CD4-positive, alpha-beta T cell (primary cell): ENCODE results near the gene OVAAL. TPM values are rescaled to one million over a fixed set of nuclear protein-coding genes. Genes with fewer than 3 reads are reported as not detected.

Experiments used
- ATAC-seq: fragments of 200-7000 bp; cut with Tn5 transposase; one replicate; pipeline ENCODE4 v1.10.0; 2022; ENCODE audit warnings: mild to moderate bottlenecking; ENCODE audit not compliant: poor library complexity
- CTCF ChIA-PET: fragments of 350-600 bp; sonication (Branson Sonifier 250); formaldehyde crosslinking; loops from one replicate; lab custom pipeline; 2021; ENCODE audit warnings: antibody characterized with exemption, inconsistent platforms; lab: Charles Lee
- POLR2A ChIA-PET: fragments of 350-600 bp; sonication (Branson Sonifier 250); formaldehyde crosslinking; loops from one replicate; lab custom pipeline; 2021; ENCODE audit warnings: antibody characterized with exemption, inconsistent platforms; lab: Charles Lee
- DNase-seq, 14 experiments: peaks; one replicate each; pipeline ENCODE4 v3.0.0-alpha.2; 2013 to 2020; ENCODE audit warnings: mixed read lengths in 2 of 14
- H3K27ac ChIP-seq, 2 donors: one replicate each; pipeline versions ENCODE4 v1.5.1 to v1.7.0; 2013; ENCODE audit warnings: low read length in 2 of 2, low read depth in 1 of 2, mild to moderate bottlenecking in 1 of 2
- H3K27me3 ChIP-seq, 2 experiments: 1 replicate in 1 of 2; 2 replicates in 1 of 2; pipeline versions ENCODE4 v1.6.1 to v1.7.0; 2013; ENCODE audit warnings: low read length in 2 of 2, control low read depth in 1 of 2, mild to moderate bottlenecking in 1 of 2, moderate library complexity in 1 of 2; ENCODE audit not compliant: insufficient read depth in 2 of 2, control insufficient read depth in 1 of 2
- H3K36me3 ChIP-seq: one replicate; pipeline ENCODE4 v1.6.1; 2013; ENCODE audit warnings: low read length, control low read depth; ENCODE audit not compliant: insufficient read depth
- H3K4me1 ChIP-seq: one replicate; pipeline ENCODE4 v1.6.1; 2013; ENCODE audit warnings: low read length, control low read depth; ENCODE audit not compliant: insufficient read depth
- H3K4me3 ChIP-seq: one replicate; pipeline ENCODE4 v1.5.1; 2013; ENCODE audit warnings: mild to moderate bottlenecking, low read length, moderate library complexity
- H3K9me3 ChIP-seq, 2 experiments: 1 replicate in 1 of 2; 2 replicates in 1 of 2; pipeline versions ENCODE4 v1.6.1 to v1.7.0; 2013; ENCODE audit warnings: low read length in 2 of 2, mild to moderate bottlenecking in 2 of 2, control low read depth in 1 of 2, moderate library complexity in 1 of 2; ENCODE audit not compliant: control insufficient read depth in 1 of 2, insufficient read depth in 1 of 2
- H3K27ac Mint-ChIP-seq: one replicate; pipeline ENCODE4 v1.8.0; 2020; ENCODE audit warnings: mixed read lengths
- H3K27me3 Mint-ChIP-seq: one replicate; pipeline ENCODE4 v1.8.0; 2021; ENCODE audit warnings: mixed read lengths
- H3K36me3 Mint-ChIP-seq: one replicate; pipeline ENCODE4 v1.8.0; 2021; ENCODE audit warnings: low read depth, mixed read lengths
- H3K4me1 Mint-ChIP-seq: one replicate; pipeline ENCODE4 v1.8.0; 2021; ENCODE audit warnings: low read depth, mixed read lengths
- H3K4me3 Mint-ChIP-seq: one replicate; pipeline ENCODE4 v1.8.0; 2020; ENCODE audit warnings: mild to moderate bottlenecking, mixed read lengths
- H3K9me3 Mint-ChIP-seq: one replicate; pipeline ENCODE4 v1.8.0; 2020; ENCODE audit warnings: mixed read lengths
- CTCF ChIP-seq: fragments of 200-600 bp; IDR thresholded peaks from one replicate; pipeline ENCODE4 v1.8.0; 2022; ENCODE audit warnings: antibody characterized with exemption, mild to moderate bottlenecking
- intact Hi-C, 2 experiments: fragments of 100-400 bp; cut with DNase I in 1 of 2; cut with micrococcal nuclease in 1 of 2; formaldehyde crosslinking; loops; one replicate each; pipeline versions ENCODE4 v1.15.1 to v1.9.0; 2023 to 2025; cut with DNase I, micrococcal nuclease
- total RNA-seq, 174 experiments: library from RNA in 2 of 174; stranded (reverse) in 2 of 174; gene quantifications; one replicate each; pipeline ENCODE4 v1.2.3 and lab custom pipeline; 2021 to 2026

OVAAL gene
- total RNA-seq, 2 experiments from 2014 or later: not detected

DNA sequence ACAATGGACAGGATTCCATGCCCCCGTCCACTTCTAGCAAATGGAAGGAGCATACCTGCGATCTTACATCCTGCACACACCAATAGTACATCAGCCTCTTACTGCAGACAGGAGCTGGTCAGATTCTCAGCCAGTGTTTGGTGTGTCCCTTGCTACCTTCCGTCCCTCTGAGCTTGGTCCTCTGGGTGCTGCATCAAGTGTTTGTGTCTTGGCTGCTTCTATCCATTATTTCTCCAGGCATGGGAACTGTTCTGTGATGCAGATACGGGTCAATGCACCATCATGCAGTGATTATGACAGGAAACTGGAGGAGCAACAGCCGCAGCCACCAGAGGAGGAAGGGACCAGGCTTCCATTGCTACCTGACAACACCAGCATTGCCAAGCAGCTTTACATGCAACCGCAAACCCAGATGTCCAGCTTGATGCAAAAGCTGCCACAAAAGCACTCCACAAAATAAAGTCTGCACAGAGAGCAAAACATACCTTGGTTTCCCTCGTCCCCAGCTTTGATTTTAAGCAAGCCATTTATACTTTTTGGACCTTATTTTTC lies 21.9 kb upstream of the OVAAL start:
- H3K4me1 Mint-ChIP-seq: no peaks in the 10 kb centered on the region
- ATAC-seq: no peak
- no peak overlapping the region for H3K27ac ChIP-seq
- no peaks in the 10 kb centered on the region for H3K9me3 ChIP-seq
- CTCF ChIA-PET: interaction anchor here (1.3 kb wide), 1 partner anchor 21 kb away, joined by 3 read pairs; no protein-coding TSS in a partner anchor
- no peaks in the 10 kb centered on the region for H3K4me1 ChIP-seq
- H3K9me3 Mint-ChIP-seq: no peaks in the 10 kb centered on the region
- H3K4me3 ChIP-seq: no peak overlapping the region
- DNase-seq: no peak
- intact Hi-C loops: no loop called here
- H3K36me3 Mint-ChIP-seq: no peaks in the 10 kb centered on the region
- no peaks in the 10 kb centered on the region for H3K36me3 ChIP-seq
- peaks cover 0 to 2% of the 10 kb centered on the region in 2 experiments for H3K27me3 ChIP-seq
- TF ChIP-seq CTCF: no peak
- POLR2A ChIA-PET: no interaction called here
- no peak overlapping the region for H3K4me3 Mint-ChIP-seq
- H3K27me3 Mint-ChIP-seq: no peaks in the 10 kb centered on the region
- H3K27ac Mint-ChIP-seq: no peak overlapping the region

DNA sequence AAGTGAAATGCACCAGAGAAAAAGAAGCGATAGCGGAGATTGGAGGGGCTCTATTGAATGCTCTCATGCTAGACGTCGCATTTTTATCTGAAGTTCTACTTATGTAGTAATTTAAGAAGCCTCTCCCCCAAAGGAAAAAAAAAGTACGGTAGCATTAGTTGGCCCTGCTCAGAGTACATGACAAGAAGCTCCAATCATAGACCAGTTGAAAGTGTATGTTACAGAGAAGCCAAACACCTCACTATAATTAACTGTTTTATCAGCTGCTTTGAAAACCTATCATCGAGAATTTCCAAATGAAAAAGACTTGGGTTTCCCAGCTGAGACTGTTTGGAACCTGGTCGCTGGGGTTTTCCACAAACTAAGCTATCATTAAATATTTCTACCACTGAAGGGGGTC lies 19.6 kb upstream of the OVAAL start:
- no peak for TF ChIP-seq CTCF
- H3K4me3 Mint-ChIP-seq: no peak overlapping the region
- no peak overlapping the region for H3K4me3 ChIP-seq
- no peaks in the 10 kb centered on the region for H3K36me3 ChIP-seq
- H3K27ac Mint-ChIP-seq: no peak overlapping the region
- ATAC-seq: no peak
- intact Hi-C loops: no loop called here
- H3K36me3 Mint-ChIP-seq: no peaks in the 10 kb centered on the region
- ChIA-PET CTCF (interaction anchor here (1.3 kb wide), 1 partner anchor 322 kb away, joined by 3 read pairs; no protein-coding TSS in a partner anchor), POLR2A (no interaction called here)
- no peaks in the 10 kb centered on the region for H3K9me3 Mint-ChIP-seq
- no peak for DNase-seq
- H3K9me3 ChIP-seq: no peaks in the 10 kb centered on the region
- H3K27ac ChIP-seq: no peak overlapping the region
- H3K4me1 ChIP-seq: no peaks in the 10 kb centered on the region
- no peaks in the 10 kb centered on the region for H3K27me3 Mint-ChIP-seq
- no peaks in the 10 kb centered on the region for H3K4me1 Mint-ChIP-seq
- H3K27me3 ChIP-seq: peaks cover 0 to 2% of the 10 kb centered on the region in 2 experiments

GRCh38 chr1:180540697-180541594 lies 17.8 kb upstream of the OVAAL start:
- Histone ChIP-seq H3K27ac (no peak overlapping the region), H3K36me3 (no peaks in the 10 kb centered on the region), H3K27me3 (peaks cover 0 to 2% of the 10 kb centered on the region in 2 experiments), H3K4me1 (no peaks in the 10 kb centered on the region), H3K9me3 (no peaks in the 10 kb centered on the region), H3K4me3 (no peak overlapping the region)
- no peaks in the 10 kb centered on the region for H3K36me3 Mint-ChIP-seq
- no peak for TF ChIP-seq CTCF
- POLR2A ChIA-PET: no interaction called here
- no peaks in the 10 kb centered on the region for H3K9me3 Mint-ChIP-seq
- ATAC-seq (no peak), DNase-seq (no peak)
- H3K4me3 Mint-ChIP-seq: no peak overlapping the region
- H3K4me1 Mint-ChIP-seq: no peaks in the 10 kb centered on the region
- no peaks in the 10 kb centered on the region for H3K27me3 Mint-ChIP-seq
- CTCF ChIA-PET: no interaction called here
- intact Hi-C loops: no loop called here
- no peak overlapping the region for H3K27ac Mint-ChIP-seq
